HEK293T (cell line): ENCODE results near the gene DYRK1A.

Source experiments
- CTCF ChIA-PET: fragments of 350-600 bp; formaldehyde crosslinking; extraction: SDS; loops from one replicate; lab custom pipeline; 2021; ENCODE audit warnings: antibody characterized with exemption, inconsistent platforms; lab: Yijun Ruan, JAX
- POLR2A ChIA-PET: fragments of 350-600 bp; formaldehyde crosslinking; extraction: SDS; loops from one replicate; lab custom pipeline; 2020; ENCODE audit warnings: antibody characterized with exemption, inconsistent platforms; lab: Yijun Ruan, JAX
- DNase-seq: peaks from one replicate; pipeline ENCODE4 v3.0.0; 2012; ENCODE audit warnings: mixed read lengths; ENCODE audit errors: extremely low spot score
- ARNT ChIP-seq: fragments of 450-650 bp; IDR thresholded peaks from 2 replicates; pipeline ENCODE4 v1.6.1; 2017; ENCODE audit warnings: mild to moderate bottlenecking
- BHLHE40 ChIP-seq: fragments of 450-650 bp; IDR thresholded peaks from 2 replicates; pipeline ENCODE4 v1.6.1; 2016; ENCODE audit warnings: mild to moderate bottlenecking, moderate library complexity, borderline replicate concordance
- CTBP1 ChIP-seq: fragments of 450-650 bp; IDR thresholded peaks from 2 replicates; pipeline ENCODE4 v1.6.1; 2016; ENCODE audit warnings: borderline replicate concordance
- ELF4 ChIP-seq: fragments of 450-650 bp; IDR thresholded peaks from 2 replicates; pipeline ENCODE4 v1.6.1; 2017; ENCODE audit warnings: antibody characterized with exemption
- FOXA1 ChIP-seq: fragments of 450-650 bp; IDR thresholded peaks from 2 replicates; pipeline ENCODE4 v1.6.1; 2016; ENCODE audit warnings: mild to moderate bottlenecking
- FOXK2 ChIP-seq: fragments of 450-650 bp; IDR thresholded peaks from 2 replicates; pipeline ENCODE4 v1.6.1; 2016; ENCODE audit warnings: mild to moderate bottlenecking
- FOXM1 ChIP-seq: fragments of 450-650 bp; IDR thresholded peaks from 2 replicates; pipeline ENCODE4 v1.6.1; 2017; ENCODE audit warnings: mild to moderate bottlenecking, borderline replicate concordance
- HDGF ChIP-seq: fragments of 450-650 bp; IDR thresholded peaks from 2 replicates; pipeline ENCODE4 v1.6.1; 2017; ENCODE audit warnings: antibody characterized with exemption, borderline replicate concordance
- L3MBTL2 ChIP-seq: fragments of 450-650 bp; conservative IDR thresholded peaks from 2 replicates; pipeline ENCODE4 v1.6.1; 2016; ENCODE audit warnings: mild to moderate bottlenecking
- LEF1 ChIP-seq: fragments of 450-650 bp; IDR thresholded peaks from 2 replicates; pipeline ENCODE4 v1.6.1; 2017; ENCODE audit warnings: mild to moderate bottlenecking, borderline replicate concordance
- NFRKB ChIP-seq: fragments of 450-650 bp; IDR thresholded peaks from 2 replicates; pipeline ENCODE4 v1.6.1; 2016; ENCODE audit warnings: mild to moderate bottlenecking, moderate library complexity
- SP1 ChIP-seq: fragments of 450-650 bp; IDR thresholded peaks from 2 replicates; pipeline ENCODE4 v1.6.1; 2017
- SUZ12 ChIP-seq: fragments of 450-650 bp; IDR thresholded peaks from 2 replicates; pipeline ENCODE4 v1.6.1; 2016; ENCODE audit warnings: mild to moderate bottlenecking
- TARDBP ChIP-seq: fragments of 450-650 bp; IDR thresholded peaks from 2 replicates; pipeline ENCODE4 v1.6.1; 2016
- ZNF384 ChIP-seq: fragments of 450-650 bp; IDR thresholded peaks from 2 replicates; pipeline ENCODE4 v1.6.1; 2016
- TF ChIP-seq, protein P1 (sequence below): fragments of 450-650 bp; IDR thresholded peaks from 2 replicates; pipeline ENCODE4 v1.6.1; 2016

Gene DYRK1A

DNA sequence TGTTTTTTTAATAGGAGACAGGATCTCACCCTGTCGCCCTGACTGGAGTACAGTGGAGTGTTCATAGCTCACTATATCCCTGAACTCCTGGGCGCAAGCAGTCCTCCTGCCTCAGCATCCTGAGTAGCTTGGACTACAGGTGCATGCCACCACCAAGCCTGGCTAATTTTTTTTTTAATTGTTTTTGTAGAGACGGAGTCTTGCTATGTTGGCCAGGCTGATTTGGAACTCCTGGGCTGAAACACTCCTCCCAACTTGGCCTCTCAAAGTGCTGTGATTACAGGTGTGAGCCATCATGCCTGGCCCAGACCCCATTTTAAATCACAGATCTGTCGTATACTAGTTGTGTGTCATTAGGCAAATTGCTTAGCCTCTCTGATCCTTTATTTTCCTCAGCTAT is 161.1 kb downstream of the DYRK1A start:
- POLR2A ChIA-PET = interaction anchor here (0.6 kb wide), 1 partner anchor 162 kb away, joined by 4 read pairs; no protein-coding TSS in a partner anchor
- no peak for TF ChIP-seq HDGF
- TF ChIP-seq CTBP1 = no peak
- no peak for TF ChIP-seq SUZ12
- TF ChIP-seq LEF1 = no peak
- TF ChIP-seq ZNF384 = no peak
- TF ChIP-seq ARNT = no peak
- no peak for TF ChIP-seq ELF4
- no peak for TF ChIP-seq BHLHE40
- TF ChIP-seq TARDBP = no peak
- TF ChIP-seq, protein P1, sequence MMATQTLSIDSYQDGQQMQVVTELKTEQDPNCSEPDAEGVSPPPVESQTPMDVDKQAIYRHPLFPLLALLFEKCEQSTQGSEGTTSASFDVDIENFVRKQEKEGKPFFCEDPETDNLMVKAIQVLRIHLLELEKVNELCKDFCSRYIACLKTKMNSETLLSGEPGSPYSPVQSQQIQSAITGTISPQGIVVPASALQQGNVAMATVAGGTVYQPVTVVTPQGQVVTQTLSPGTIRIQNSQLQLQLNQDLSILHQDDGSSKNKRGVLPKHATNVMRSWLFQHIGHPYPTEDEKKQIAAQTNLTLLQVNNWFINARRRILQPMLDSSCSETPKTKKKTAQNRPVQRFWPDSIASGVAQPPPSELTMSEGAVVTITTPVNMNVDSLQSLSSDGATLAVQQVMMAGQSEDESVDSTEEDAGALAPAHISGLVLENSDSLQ = no peak
- TF ChIP-seq SP1 = no peak
- TF ChIP-seq L3MBTL2 = no peak
- no peak for TF ChIP-seq FOXA1
- no peak for TF ChIP-seq FOXM1
- no peak for TF ChIP-seq NFRKB
- no peak for TF ChIP-seq FOXK2
- no peak for DNase-seq
- CTCF ChIA-PET = no interaction called here

DNA sequence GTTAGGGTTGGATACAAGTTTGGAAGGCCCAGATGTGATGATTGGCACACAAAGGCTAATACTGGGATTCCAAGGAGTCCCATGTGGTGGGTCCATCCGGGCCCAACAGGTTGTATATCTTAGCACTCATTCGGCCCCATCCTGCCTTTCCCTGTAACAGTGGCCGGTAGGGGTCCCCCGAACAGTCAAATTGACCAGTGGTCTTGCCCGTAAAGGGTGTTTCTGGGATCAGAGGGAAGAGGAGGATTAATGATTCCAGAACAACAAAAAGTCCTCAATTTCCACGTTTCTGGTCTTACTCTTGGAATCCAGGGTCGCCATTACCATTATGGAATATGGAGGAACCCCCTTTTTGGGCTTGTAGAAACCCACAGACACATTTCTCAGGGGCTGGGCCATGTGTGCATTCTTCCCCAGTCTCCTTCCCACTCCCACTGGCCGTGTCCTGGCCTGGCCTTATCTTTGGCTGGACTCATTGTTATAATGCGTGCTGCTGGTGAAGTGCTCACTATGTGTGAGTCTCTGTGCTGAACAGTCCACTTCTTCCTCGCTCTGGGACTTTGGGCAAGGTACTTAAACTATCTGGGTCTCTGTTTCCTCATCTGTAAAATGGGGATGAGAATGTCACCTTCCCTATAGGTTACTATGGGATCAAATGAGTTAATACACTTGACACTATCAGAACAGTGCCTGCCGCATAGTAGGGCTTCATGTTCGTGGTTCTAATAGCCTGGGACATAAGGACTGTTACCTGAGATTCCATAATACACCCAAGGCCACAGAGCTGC is 161.8 kb downstream of the DYRK1A start:
- POLR2A ChIA-PET = interaction anchor here (1.5 kb wide), 1 partner anchor 36 kb away, joined by 7 read pairs; no protein-coding TSS in a partner anchor
- TF ChIP-seq CTBP1 (no peak), FOXM1 (no peak), TARDBP (no peak), ZNF384 (no peak), SUZ12 (no peak), HDGF (no peak), ELF4 (no peak), FOXA1 (no peak), LEF1 (no peak), L3MBTL2 (no peak), ARNT (no peak), BHLHE40 (no peak), FOXK2 (no peak), NFRKB (no peak), SP1 (no peak)
- TF ChIP-seq, protein P1 = no peak
- CTCF ChIA-PET = no interaction called here
- no peak for DNase-seq

DNA sequence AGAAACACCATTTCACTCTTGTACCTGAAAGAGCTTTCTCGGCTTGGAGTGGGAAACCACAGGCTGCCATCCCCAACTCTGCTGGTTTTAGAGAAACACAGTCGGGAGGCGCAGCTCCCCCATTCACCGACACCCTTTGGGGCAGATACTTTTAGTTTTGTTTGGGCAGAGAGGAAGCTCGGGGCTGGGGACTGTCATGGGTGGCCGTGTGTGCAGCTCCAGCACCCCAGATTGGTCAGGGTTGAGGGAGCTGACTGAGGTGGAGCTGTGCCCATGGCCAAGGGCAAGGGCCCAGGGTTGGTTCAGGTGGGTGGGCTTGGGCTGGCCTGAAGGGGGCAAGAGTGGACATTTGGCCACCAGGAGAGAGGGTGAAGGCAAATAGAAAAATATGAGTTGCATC is 163.1 kb downstream of the DYRK1A start:
- CTCF ChIA-PET = no interaction called here
- DNase-seq = no peak
- TF ChIP-seq LEF1 = no peak
- TF ChIP-seq TARDBP = no peak
- no peak for TF ChIP-seq NFRKB
- no peak for TF ChIP-seq HDGF
- POLR2A ChIA-PET = interaction anchor here (1.5 kb wide), 1 partner anchor 34 kb away, joined by 7 read pairs; no protein-coding TSS in a partner anchor

DNA sequence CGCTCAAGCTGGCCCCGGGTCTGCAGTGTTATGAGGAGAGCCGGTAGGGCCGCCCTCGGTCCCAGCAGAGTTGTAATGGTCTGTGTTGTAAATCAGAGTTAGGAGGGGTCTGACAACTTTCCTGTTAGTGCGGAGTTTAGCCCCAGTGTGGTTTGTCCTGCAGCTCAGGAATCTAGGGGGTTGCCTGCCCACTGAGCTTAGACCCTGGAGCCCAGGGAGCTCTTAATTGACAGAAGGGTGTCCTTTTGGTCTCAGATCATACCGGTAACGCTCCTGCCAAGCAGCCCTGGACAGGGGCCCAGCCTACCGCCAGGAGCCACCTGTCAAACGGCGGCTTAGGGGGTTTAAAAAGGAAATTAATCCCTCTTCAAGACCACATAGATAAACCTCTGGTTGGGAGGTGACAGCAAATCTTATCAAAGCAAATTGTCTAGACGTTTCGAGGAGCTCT is 164.4 kb downstream of the DYRK1A start:
- CTCF ChIA-PET = interaction anchor here (0.6 to 1.2 kb wide), 3 partner anchors 10 to 53 kb away, joined by 3 to 4 read pairs (median 3); no protein-coding TSS in a partner anchor
- DNase-seq = no peak
- TF ChIP-seq ELF4 (no peak), SP1 (no peak), CTBP1 (no peak), LEF1 (no peak), ARNT (no peak), NFRKB (no peak), ZNF384 (no peak), FOXM1 (no peak), FOXA1 (no peak), SUZ12 (no peak), HDGF (no peak), BHLHE40 (no peak), TARDBP (no peak), L3MBTL2 (no peak), FOXK2 (no peak)
- TF ChIP-seq, protein P1 = no peak
- POLR2A ChIA-PET = interaction anchor here (1.1 kb wide), 1 partner anchor 33 kb away, joined by 6 read pairs; no protein-coding TSS in a partner anchor

DNA sequence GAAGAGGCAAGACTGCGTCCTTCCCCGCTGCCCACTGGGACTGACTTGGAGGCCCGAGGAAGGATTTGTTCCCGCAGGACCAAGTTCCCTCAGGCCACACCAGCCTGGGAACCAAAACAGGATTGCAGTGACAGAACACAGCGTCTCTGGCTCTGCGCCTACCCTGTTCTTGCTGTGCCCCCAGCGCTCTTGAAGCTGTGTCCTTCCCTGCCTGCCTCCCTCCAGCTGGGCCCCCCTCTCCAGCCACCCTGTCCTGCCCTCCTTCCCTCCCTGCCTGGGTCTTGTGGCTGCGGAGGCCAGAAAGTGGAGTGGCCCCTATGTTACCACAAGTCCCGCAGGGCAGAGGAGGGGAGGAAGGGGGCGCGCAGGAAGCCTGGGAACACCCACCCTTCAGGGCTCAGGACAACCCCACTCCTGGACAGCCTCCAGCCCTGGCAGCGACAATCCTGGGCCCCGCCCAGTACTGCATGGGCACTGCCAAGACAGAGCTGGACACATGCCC is 164.9 kb downstream of the DYRK1A start:
- DNase-seq = no peak
- TF ChIP-seq ARNT (no peak), ZNF384 (no peak), LEF1 (no peak), SUZ12 (no peak), FOXA1 (no peak), SP1 (no peak), CTBP1 (no peak), ELF4 (no peak)
- POLR2A ChIA-PET = interaction anchor here (1.1 kb wide), 1 partner anchor 32 kb away, joined by 6 read pairs; no protein-coding TSS in a partner anchor
- CTCF ChIA-PET = no interaction called here
